HG03095 (cell line): ENCODE data around the gene LPP.
A peak's percentile ranks its signal among the peaks of the same experiment; 100 is the strongest.

Experiments
- ATAC-seq: cut with Tn5 transposase; IDR thresholded peaks from one replicate; pipeline ENCODE4 v1.9.1; 2021; ENCODE audit warnings: moderate library complexity; ENCODE audit not compliant: unreplicated experiment

The LPP gene

DNA sequence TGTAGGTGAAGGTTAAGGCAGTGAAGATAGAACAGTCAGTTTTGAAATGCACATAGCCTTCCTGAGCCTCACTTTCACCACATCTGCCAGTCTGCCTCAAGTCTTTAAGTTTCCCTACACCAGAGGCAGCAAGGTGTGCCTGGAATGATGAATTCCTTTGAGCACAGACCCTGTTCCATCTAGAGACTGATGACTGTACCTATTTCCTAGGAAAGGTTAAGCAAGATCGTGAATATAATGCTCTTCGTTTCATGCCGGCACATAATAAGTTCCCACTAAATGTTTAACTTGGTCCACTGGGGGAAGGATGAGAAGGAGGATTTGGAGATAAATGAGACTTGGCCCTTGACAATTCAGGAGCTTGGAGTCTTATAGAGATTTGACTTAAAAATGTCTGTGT lies 141.9 kb downstream of the LPP start:
- ATAC-seq, result no peak

DNA sequence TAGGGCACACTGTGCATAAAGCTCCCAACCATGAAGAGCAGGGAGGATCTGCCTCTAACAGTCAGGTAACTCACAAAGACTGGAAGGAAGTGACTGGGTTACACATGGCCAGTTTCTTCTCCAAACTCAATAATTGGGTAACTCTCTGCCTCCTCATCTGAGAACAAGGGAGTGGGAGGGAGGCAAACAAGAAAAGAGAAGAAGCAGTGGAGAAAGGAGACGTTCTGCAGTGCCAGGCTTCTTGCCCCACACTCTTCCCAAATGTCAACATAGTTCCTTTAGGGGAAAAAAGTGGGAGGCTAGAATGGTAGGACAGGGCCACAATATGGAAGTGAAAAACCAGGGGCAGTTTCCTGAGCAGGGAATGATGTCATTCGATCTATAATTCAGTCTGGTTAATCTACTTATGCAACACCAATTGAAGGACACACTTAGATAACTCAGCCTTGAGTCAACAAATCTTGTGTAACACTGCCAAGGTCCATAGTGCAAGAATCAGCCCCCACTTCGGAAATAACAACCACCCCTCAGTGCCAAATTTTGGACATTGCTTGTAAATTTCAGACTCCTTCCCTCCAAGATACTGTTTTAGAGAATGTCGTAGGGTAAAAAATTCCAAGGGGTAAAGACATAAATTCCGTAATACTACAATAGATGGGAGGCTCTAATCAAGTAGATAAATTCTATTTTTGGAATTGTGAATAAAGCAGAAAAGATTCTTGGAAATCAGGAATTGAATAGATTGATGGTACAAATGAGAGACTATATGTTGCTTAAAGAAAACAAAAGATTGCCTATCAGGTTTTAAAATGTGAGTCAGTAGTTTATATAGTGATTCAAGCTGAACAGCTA lies 143.0 kb downstream of the LPP start:
- ATAC-seq, result no peak

- ATAC-seq, result no peak
These were observed 144.6 kb downstream of the LPP start for GRCh38 chr3:188298585-188298984.

DNA sequence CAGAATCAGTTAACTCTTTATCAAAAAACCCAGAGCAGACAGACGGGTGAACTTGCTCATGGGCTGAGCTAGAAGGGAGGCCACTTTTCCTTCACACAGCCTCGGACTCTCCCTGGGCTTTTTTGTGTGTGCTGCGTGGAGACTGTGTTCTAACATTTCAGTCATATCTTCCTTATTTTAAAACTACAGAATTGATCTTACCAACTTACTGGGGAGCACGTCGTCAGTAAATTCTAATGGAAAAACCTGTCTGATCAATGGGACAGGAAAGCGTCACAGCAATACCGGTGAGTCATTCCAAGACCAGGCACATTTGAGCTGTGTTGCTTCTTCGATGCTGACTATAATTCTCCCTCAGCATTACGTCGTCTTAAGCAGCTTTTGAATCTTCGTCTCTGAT lies 145.1 kb downstream of the LPP start:
- ATAC-seq, result no peak

GRCh38 chr3:188299708-188300107 lies 145.8 kb downstream of the LPP start:
- ATAC-seq, result no peak

- ATAC-seq, result no peak
These were observed 147.2 kb downstream of the LPP start for GRCh38 chr3:188301147-188301546.

GRCh38 chr3:188303286-188303799 lies 149.4 kb downstream of the LPP start:
- no peak for ATAC-seq

DNA sequence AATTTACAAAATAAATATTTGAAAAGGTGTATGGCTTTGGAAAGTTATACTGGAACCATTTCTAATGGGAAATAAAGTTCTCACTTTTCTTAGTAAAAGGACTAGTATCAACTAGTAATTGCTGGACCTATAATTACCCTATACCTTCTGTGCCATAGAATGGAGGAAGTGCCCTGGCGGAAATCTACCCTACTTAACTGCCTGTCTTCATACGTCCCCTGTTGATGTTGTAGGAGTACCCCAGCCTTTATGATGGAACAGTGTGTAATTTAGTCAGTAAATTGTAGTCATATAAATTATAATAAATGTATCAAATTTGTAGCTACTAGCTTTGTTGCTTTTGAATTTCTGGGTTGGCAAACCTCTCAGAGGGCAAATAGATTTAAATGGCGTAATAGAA lies 149.9 kb downstream of the LPP start:
- no peak for ATAC-seq

DNA sequence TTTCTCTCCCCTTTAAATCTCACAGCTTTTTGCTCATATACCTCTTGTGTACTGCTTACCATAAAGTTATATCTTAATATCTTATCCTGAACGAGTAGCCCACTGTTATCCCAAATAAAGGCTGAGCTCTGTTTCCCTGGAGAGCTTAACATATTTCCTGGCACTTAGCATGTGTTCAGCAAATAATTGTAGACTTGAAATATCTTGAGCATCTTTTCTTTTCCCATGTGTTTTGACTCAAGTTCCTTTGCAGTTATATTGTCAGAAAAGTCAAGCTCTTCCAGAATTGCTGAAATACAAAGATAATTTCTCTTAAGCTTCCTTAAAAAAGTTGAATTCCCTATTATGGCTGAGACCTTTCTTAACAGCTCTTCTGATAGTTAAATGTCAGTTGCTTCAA lies 150.5 kb downstream of the LPP start:
- ATAC-seq, result no peak

DNA sequence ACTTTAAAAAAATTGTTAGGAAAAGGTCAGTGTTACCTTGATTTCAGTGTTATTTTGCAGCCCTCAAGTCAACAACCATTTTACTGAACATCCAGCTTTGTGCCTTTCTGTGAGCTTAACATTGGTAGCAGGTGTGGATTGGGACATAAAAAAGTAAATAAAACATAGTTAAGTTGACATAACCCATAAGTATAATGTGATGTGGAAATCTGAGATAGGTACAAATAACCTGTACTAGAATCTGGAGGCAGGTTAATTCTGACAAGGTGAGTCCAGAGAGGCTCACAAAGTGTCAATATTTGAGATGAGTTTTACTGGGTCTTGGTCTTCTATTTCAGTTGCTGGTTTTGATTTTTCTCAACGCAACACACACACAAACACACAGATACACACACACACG lies 151.3 kb downstream of the LPP start:
- no peak for ATAC-seq

- ATAC-seq, result no peak
These were observed 152.6 kb downstream of the LPP start for GRCh38 chr3:188306435-188307005.

DNA sequence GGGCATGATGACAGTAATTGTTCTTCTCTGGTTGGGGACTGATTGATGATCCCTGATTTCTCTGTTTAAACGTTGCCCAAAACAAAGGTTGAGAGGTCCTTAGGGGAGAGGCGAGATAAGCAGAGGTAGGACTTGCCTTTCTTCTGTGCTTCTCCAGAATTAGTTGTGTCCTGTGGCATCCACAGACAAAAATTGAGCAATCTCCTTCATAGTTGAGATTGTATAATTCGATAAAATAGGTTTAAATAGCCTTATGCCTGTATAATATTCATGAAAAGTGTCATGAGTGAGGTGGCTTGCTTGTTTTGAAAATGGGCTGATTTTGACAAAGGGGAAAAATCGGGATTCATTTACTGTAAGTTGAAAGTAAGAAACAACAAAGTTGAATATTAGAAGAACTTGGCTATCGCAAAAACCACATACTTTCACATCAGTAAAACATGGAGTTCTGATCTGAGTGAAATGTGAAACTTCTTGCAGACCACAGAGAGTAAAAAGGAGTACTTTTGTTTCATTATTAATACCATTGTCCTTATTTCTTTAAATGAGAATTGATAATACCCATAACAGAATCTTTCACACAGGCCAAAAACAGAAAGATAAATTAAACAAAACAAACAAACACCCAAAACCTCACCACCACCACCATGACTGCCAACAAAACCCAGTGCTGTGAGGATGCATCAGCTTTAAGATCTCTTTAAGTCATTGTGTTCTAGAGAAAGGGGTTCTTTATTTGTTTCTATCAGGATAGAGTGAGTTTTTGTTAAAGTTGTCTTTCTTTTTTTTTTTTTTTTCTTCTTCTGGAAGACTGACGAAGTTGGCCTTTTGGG lies 155.7 kb downstream of the LPP start:
- peak; percentile 97 for ATAC-seq

- no peak for ATAC-seq
These were observed 156.3 kb downstream of the LPP start for GRCh38 chr3:188310270-188310710.

GRCh38 chr3:188315553-188315952 lies 161.6 kb downstream of the LPP start:
- ATAC-seq, result no peak

DNA sequence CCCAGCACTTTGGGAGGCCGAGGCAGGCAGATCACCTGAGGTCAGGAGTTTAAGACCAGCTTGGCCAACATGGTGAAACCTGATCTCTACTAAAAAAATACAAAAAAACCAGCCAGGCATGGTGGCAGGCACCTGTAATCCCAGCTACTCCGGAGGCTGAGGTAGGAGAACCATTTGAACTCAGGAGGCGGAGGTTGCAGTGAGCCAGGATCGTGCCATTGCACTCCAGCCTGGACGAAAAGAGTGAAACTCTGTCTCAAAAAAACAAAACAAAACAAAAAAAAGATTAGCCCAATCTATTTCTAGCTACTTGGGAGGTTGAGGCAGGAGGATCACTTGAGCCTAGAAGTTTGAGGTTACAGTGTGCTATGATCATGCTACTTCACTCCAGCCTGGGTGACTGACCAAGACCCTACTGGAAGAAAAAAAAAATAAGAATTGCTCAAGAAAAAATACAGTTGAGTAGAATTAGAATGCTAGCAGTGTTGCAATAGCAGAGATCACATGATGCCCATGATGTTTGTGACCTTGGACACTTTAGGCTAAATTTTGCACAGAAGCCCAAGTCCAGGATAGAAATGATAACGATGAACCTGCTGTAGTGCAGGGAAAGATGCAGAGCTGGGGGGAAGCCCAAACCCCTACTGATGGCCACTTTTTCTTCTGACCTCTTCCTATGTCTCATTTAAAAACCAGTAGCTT lies 162.2 kb downstream of the LPP start:
- ATAC-seq, result no peak

DNA sequence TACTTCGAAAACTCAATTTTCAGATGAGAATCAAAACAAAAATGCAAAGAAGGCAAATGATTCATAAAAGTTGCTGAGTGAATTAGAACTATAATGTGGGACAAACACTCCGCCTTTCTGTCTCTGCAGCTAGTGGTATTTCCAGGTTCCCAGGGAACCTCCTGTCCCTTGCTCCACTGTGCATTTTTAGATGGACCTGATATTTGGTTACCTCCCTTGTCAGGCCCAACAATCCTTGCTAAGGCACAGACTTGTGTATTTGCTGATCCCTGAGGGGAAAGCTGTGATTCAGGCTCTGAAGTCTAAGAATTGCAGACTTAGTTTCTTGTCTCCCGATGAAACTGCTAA lies 162.7 kb downstream of the LPP start:
- ATAC-seq, result no peak

GRCh38 chr3:188319569-188319968 lies 165.6 kb downstream of the LPP start:
- no peak for ATAC-seq

GRCh38 chr3:188320757-188321156 lies 166.8 kb downstream of the LPP start:
- no peak for ATAC-seq

DNA sequence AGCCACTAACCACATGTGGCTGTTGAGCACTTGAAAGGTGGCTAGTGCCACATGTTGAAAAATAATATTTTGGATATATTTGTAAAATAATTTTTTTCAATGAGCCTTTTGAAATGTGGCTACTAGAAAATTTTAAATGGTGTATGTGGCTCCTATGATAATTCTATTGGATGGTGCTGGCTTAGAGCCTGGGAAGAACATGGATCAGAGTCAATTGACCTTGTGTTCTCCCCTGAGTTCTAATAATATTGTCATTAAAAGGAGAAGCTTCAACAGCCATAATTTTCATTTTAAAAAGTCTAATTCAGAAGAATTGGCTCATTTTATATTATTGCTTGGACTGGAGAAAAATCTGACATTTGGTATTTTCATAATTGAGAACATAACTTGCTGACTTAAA lies 167.3 kb downstream of the LPP start:
- no peak for ATAC-seq

DNA sequence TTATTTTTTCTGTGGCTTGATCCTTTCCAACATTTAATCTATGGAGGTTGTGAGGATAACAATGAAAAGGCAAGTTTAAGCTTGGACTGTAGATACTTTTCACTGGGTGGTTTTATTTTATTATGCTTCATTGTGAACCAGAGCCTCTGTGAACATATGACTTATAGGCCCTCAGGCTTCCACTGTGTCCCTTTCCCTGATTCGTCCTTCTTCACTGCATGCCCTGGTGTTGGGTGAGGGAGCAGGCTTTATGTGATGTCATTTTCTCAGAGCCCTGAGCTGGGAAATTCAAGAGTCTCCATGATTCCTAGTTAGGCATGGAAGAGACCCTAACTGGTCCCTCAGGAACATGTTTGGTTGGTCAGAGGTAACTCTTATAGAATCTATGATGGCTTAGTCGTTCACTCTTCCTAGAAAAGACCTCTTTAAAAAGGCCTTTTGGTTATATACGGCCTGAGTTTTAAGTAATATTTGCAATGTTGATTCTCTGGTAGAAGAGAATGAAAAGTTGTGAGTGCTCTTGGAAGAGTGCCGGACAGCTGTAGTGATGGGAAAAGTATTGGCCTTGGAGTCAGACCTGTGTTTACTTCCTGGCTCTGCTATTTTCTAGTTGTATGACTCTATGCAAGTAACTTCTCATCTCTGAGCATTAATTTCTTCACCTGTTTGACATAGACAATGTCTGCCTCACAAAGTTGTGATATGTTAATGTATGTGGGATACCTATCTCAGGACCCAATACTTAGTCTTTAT lies 168.4 kb downstream of the LPP start:
- no peak for ATAC-seq
